ENCODE results near the gene ZNF468. TPM values are rescaled to one million over a fixed set of nuclear protein-coding genes. Genes with fewer than 3 reads are reported as not detected.

The ZNF468 gene
- total RNA-seq, 1 experiment from 2014 or later = 34.7 TPM

DNA sequence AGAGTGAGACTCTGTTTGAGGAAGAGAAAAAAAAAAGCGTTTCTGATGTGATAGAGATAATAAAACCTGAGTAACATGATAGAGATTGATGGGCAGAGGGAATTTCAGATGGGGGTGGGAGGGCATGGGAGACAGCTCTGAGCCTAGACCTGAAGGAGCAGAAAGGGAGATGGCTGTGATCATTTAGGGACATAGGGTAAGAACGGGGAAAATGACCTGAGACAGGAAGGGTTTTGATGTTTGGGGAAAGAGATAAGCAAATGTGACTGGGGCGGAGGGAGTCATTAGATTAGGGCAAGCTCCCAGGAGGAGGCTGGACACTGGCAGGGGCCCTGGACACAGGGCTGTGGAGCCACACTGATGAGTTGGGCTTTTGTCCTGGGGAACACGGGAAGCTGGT, 33.9 kb upstream of the ZNF468 start:
- WGBS (ENCODE audit: extremely low coverage, insufficient read length, low lambda C conversion rate) = no CpG with 5 or more reads among the region's 4 CpGs

More for the DNA sequence above, 33.9 kb upstream of the ZNF468 start:
- Histone ChIP-seq H2BK15ac (ENCODE audit: low read depth, low read length) (no peak overlapping the region), H4K20me1 (ENCODE audit: control insufficient read depth, insufficient read depth, insufficient read length) (no peaks in the 10 kb centered on the region), H3K14ac (ENCODE audit: insufficient read depth, low read length) (no peak overlapping the region), H3K79me1 (ENCODE audit: insufficient read depth, low read depth, low read length, poor library complexity, severe bottlenecking) (peaks cover 3% of the 10 kb centered on the region), H4K5ac (ENCODE audit: insufficient read length, low read depth, low read length) (no peak overlapping the region), H3K4me1 (ENCODE audit: insufficient read depth, low read length) (no peaks in the 10 kb centered on the region), H2BK120ac (ENCODE audit: low read depth, low read length, poor library complexity, severe bottlenecking) (no peak overlapping the region), H3K4ac (ENCODE audit: low read depth, low read length) (no peak overlapping the region), H4K8ac (replicated peaks; ENCODE audit: insufficient read length, low read depth, low read length) (no peak overlapping the region), H2BK5ac (ENCODE audit: insufficient read length, low read length) (no peak overlapping the region), H3K23ac (ENCODE audit: insufficient read length, low read depth, low read length) (no peak overlapping the region), H2BK20ac (ENCODE audit: low read depth, low read length, poor library complexity, severe bottlenecking) (no peak overlapping the region), H3K27me3 (ENCODE audit: insufficient read depth, low read length) (no peaks in the 10 kb centered on the region), H3K27ac (ENCODE audit: insufficient read length, low read depth, low read length) (no peak overlapping the region), H3K79me2 (ENCODE audit: insufficient read depth, low read length) (peaks cover 5% of the 10 kb centered on the region; the same call in 1 of the 2 replicates), H2BK12ac (ENCODE audit: insufficient read length, low read depth, low read length) (no peak overlapping the region), H3K4me2 (ENCODE audit: insufficient read depth, insufficient read length, low read length) (no peak overlapping the region), H2AK5ac (ENCODE audit: insufficient read length, low read length) (no peak overlapping the region), H2AFZ (ENCODE audit: low read length) (no peak overlapping the region), H3K9me3 (ENCODE audit: control insufficient read depth, low read depth, low read length) (no peaks in the 10 kb centered on the region), H3K9ac (ENCODE audit: extremely low read depth, insufficient read length, low read length) (no peak overlapping the region), H4K91ac (ENCODE audit: insufficient read length, low read depth, low read length) (no peak overlapping the region), H3K56ac (ENCODE audit: insufficient read length, low read depth, low read length) (no peak overlapping the region), H3K23me2 (ENCODE audit: insufficient read length, low read depth, low read length, poor library complexity, severe bottlenecking) (no peaks in the 10 kb centered on the region), H3K18ac (ENCODE audit: insufficient read length, low read depth, low read length) (no peak overlapping the region), H3T11ph (ENCODE audit: low read length) (no peak overlapping the region)
- TF ChIP-seq, protein P1, sequence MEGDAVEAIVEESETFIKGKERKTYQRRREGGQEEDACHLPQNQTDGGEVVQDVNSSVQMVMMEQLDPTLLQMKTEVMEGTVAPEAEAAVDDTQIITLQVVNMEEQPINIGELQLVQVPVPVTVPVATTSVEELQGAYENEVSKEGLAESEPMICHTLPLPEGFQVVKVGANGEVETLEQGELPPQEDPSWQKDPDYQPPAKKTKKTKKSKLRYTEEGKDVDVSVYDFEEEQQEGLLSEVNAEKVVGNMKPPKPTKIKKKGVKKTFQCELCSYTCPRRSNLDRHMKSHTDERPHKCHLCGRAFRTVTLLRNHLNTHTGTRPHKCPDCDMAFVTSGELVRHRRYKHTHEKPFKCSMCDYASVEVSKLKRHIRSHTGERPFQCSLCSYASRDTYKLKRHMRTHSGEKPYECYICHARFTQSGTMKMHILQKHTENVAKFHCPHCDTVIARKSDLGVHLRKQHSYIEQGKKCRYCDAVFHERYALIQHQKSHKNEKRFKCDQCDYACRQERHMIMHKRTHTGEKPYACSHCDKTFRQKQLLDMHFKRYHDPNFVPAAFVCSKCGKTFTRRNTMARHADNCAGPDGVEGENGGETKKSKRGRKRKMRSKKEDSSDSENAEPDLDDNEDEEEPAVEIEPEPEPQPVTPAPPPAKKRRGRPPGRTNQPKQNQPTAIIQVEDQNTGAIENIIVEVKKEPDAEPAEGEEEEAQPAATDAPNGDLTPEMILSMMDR (conservative IDR thresholded peaks at IDR 0.05) = no peak
- DNase-seq = no peak
- Mint-ChIP-seq H3K27me3 (ENCODE audit: low read depth) (no peaks in the 10 kb centered on the region), H3K27ac (peak overlapping the region in 2 of 3 experiments; percentile 8 to 76; a peak in 3 of 7 replicates), H3K4me1 (peaks cover 0 to 10% of the 10 kb centered on the region in 2 experiments; a peak in 1 of 4 replicates), H3K4me3 (peak overlapping the region in 1 of 2 experiments; percentile 47; a peak in 1 of 5 replicates), H3K36me3 (ENCODE audit: insufficient read depth in 1 of 3, low read depth in 3 of 3) (peaks cover 57 to 83% (median 73%) of the 10 kb centered on the region in 3 experiments), H3K9me3 (no peaks in the 10 kb centered on the region)
